CD4-positive, alpha-beta T cell (primary cell): ENCODE results near the gene ELP5. TPM values are rescaled to one million over a fixed set of nuclear protein-coding genes. Genes with fewer than 3 reads are reported as not detected.
A peak's percentile ranks its signal among the peaks of the same experiment; 100 is the strongest.

ENCODE experiments used
- ATAC-seq: fragments of 200-7000 bp; cut with Tn5 transposase; one replicate; pipeline ENCODE4 v1.10.0; 2022; ENCODE audit warnings: mild to moderate bottlenecking; ENCODE audit not compliant: poor library complexity
- CTCF ChIA-PET: fragments of 350-600 bp; sonication (Branson Sonifier 250); formaldehyde crosslinking; loops from one replicate; lab custom pipeline; 2021; ENCODE audit warnings: antibody characterized with exemption, inconsistent platforms; lab: Charles Lee
- POLR2A ChIA-PET: fragments of 350-600 bp; sonication (Branson Sonifier 250); formaldehyde crosslinking; loops from one replicate; lab custom pipeline; 2021; ENCODE audit warnings: antibody characterized with exemption, inconsistent platforms; lab: Charles Lee
- DNase-seq, 14 experiments: peaks; one replicate each; pipeline ENCODE4 v3.0.0-alpha.2; 2013 to 2020; ENCODE audit warnings: mixed read lengths in 2 of 14
- H3K27ac ChIP-seq, 2 donors: one replicate each; pipeline versions ENCODE4 v1.5.1 to v1.7.0; 2013; ENCODE audit warnings: low read length in 2 of 2, low read depth in 1 of 2, mild to moderate bottlenecking in 1 of 2
- H3K27me3 ChIP-seq, 2 experiments: 1 replicate in 1 of 2; 2 replicates in 1 of 2; pipeline versions ENCODE4 v1.6.1 to v1.7.0; 2013; ENCODE audit warnings: low read length in 2 of 2, control low read depth in 1 of 2, mild to moderate bottlenecking in 1 of 2, moderate library complexity in 1 of 2; ENCODE audit not compliant: insufficient read depth in 2 of 2, control insufficient read depth in 1 of 2
- H3K36me3 ChIP-seq: one replicate; pipeline ENCODE4 v1.6.1; 2013; ENCODE audit warnings: low read length, control low read depth; ENCODE audit not compliant: insufficient read depth
- H3K4me1 ChIP-seq: one replicate; pipeline ENCODE4 v1.6.1; 2013; ENCODE audit warnings: low read length, control low read depth; ENCODE audit not compliant: insufficient read depth
- H3K4me3 ChIP-seq: one replicate; pipeline ENCODE4 v1.5.1; 2013; ENCODE audit warnings: mild to moderate bottlenecking, low read length, moderate library complexity
- H3K9me3 ChIP-seq, 2 experiments: 1 replicate in 1 of 2; 2 replicates in 1 of 2; pipeline versions ENCODE4 v1.6.1 to v1.7.0; 2013; ENCODE audit warnings: low read length in 2 of 2, mild to moderate bottlenecking in 2 of 2, control low read depth in 1 of 2, moderate library complexity in 1 of 2; ENCODE audit not compliant: control insufficient read depth in 1 of 2, insufficient read depth in 1 of 2
- H3K27ac Mint-ChIP-seq: one replicate; pipeline ENCODE4 v1.8.0; 2020; ENCODE audit warnings: mixed read lengths
- H3K27me3 Mint-ChIP-seq: one replicate; pipeline ENCODE4 v1.8.0; 2021; ENCODE audit warnings: mixed read lengths
- H3K36me3 Mint-ChIP-seq: one replicate; pipeline ENCODE4 v1.8.0; 2021; ENCODE audit warnings: low read depth, mixed read lengths
- H3K4me1 Mint-ChIP-seq: one replicate; pipeline ENCODE4 v1.8.0; 2021; ENCODE audit warnings: low read depth, mixed read lengths
- H3K4me3 Mint-ChIP-seq: one replicate; pipeline ENCODE4 v1.8.0; 2020; ENCODE audit warnings: mild to moderate bottlenecking, mixed read lengths
- H3K9me3 Mint-ChIP-seq: one replicate; pipeline ENCODE4 v1.8.0; 2020; ENCODE audit warnings: mixed read lengths
- CTCF ChIP-seq: fragments of 200-600 bp; IDR thresholded peaks from one replicate; pipeline ENCODE4 v1.8.0; 2022; ENCODE audit warnings: antibody characterized with exemption, mild to moderate bottlenecking
- intact Hi-C, 2 experiments: fragments of 100-400 bp; cut with DNase I in 1 of 2; cut with micrococcal nuclease in 1 of 2; formaldehyde crosslinking; loops; one replicate each; pipeline versions ENCODE4 v1.15.1 to v1.9.0; 2023 to 2025; cut with DNase I, micrococcal nuclease
- total RNA-seq, 174 experiments: library from RNA in 2 of 174; stranded (reverse) in 2 of 174; gene quantifications; one replicate each; pipeline ENCODE4 v1.2.3 and lab custom pipeline; 2021 to 2026

ELP5 gene
- total RNA-seq, 2 experiments from 2014 or later = 20.1 to 21.3 TPM

- Histone ChIP-seq H3K4me1 (peaks cover 35% of the 10 kb centered on the region), H3K4me3 (no peak overlapping the region), H3K9me3 (peaks cover 0 to 7% of the 10 kb centered on the region in 2 experiments), H3K27ac (no peak overlapping the region), H3K27me3 (peaks cover 12 to 13% of the 10 kb centered on the region in 2 experiments), H3K36me3 (peaks cover 36% of the 10 kb centered on the region)
- TF ChIP-seq CTCF = no peak
- H3K4me1 Mint-ChIP-seq = peaks cover 28% of the 10 kb centered on the region
- ATAC-seq (no peak), DNase-seq (no peak)
- peaks cover 40% of the 10 kb centered on the region for H3K36me3 Mint-ChIP-seq
- H3K27ac Mint-ChIP-seq = peak overlapping the region; percentile 15
- no peak overlapping the region for H3K4me3 Mint-ChIP-seq
- intact Hi-C loops = no loop called here
- ChIA-PET CTCF (no interaction called here), POLR2A (no interaction called here)
- H3K9me3 Mint-ChIP-seq = no peaks in the 10 kb centered on the region
- H3K27me3 Mint-ChIP-seq = peaks cover 10% of the 10 kb centered on the region
These were observed 7.5 kb downstream of the ELP5 start for GRCh38 chr17:7259555-7259889.

- Mint-ChIP-seq H3K4me3 (peak overlapping the region; percentile 69), H3K4me1 (peaks cover 28% of the 10 kb centered on the region), H3K27ac (peak overlapping the region; percentile 55), H3K36me3 (peaks cover 34% of the 10 kb centered on the region), H3K27me3 (peaks cover 10% of the 10 kb centered on the region), H3K9me3 (no peaks in the 10 kb centered on the region)
- Histone ChIP-seq H3K36me3 (peaks cover 30% of the 10 kb centered on the region), H3K27ac (no peak overlapping the region), H3K27me3 (peaks cover 12 to 13% of the 10 kb centered on the region in 2 experiments), H3K4me1 (peaks cover 35% of the 10 kb centered on the region), H3K4me3 (no peak overlapping the region), H3K9me3 (peaks cover 0 to 7% of the 10 kb centered on the region in 2 experiments)
- intact Hi-C loops = no loop called here
- DNase-seq (peak in 1 of 14 experiments; percentile 21), ATAC-seq (no peak)
- no peak for TF ChIP-seq CTCF
- ChIA-PET CTCF (no interaction called here), POLR2A (no interaction called here)
These were observed 8.1 kb downstream of the ELP5 start for GRCh38 chr17:7260151-7260550.

DNA sequence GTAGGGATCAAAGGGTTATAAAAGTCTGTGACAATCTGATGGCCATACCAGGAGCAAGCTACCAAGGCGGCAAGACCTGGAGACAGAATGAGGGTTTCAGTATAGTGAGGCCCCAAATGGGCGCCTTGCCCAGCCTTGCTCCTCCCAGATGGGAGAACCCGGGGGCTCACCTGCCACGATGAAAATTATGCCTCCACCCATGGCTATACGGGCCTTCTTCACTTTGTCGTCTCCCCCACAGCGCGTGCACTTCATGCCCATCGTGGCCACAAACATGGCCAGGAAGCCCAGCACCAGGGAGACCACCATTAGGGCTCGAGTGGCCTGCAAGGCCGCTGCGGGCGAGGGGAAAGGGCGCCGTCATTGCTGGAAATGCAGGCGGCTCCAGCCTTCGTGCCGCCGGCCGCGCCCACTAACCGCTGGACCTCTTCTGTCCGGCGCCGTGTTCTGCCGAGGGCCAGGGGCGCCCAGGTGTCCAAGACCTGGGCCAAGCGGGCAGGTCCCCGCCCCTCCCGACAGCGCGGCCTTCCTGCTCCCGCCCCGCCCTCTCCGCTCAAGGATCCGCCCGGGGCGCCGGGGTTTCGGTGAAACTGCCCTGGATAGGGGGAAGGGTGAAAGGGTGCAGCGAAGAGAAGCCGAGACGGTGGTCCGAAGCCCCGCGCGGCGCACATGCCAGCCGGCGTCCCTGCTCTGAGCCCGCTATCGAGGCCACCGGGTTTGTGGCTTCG, 8.8 kb downstream of the ELP5 start:
- ATAC-seq (peak; percentile 53), DNase-seq (peak in 9 of 14 experiments; percentile 21 to 54 (median 45))
- peaks cover 12 to 13% of the 10 kb centered on the region in 2 experiments for H3K27me3 ChIP-seq
- Mint-ChIP-seq H3K9me3 (no peaks in the 10 kb centered on the region), H3K36me3 (peaks cover 31% of the 10 kb centered on the region), H3K4me1 (peaks cover 28% of the 10 kb centered on the region), H3K4me3 (peak overlapping the region; percentile 69), H3K27me3 (peaks cover 10% of the 10 kb centered on the region), H3K27ac (peak overlapping the region; percentile 55)
- H3K27ac ChIP-seq = peak overlapping the region in 1 of 2 donors; percentile 21
- peaks cover 0 to 7% of the 10 kb centered on the region in 2 experiments for H3K9me3 ChIP-seq
- TF ChIP-seq CTCF = no peak
- peaks cover 35% of the 10 kb centered on the region for H3K4me1 ChIP-seq
- intact Hi-C loops = no loop called here
- peak overlapping the region; percentile 50 for H3K4me3 ChIP-seq
- peaks cover 30% of the 10 kb centered on the region for H3K36me3 ChIP-seq
- ChIA-PET CTCF (no interaction called here), POLR2A (interaction anchor here (1.1 kb wide), 2 partner anchors 21 to 76 kb away, joined by 4 to 5 read pairs; partner anchors contain the start of gene ACAP1)
